Liver (tissue), 3 donors: Measurements from ENCODE around the gene LYSMD3.

Source experiments
- EGR1 ChIP-seq, 2 donors: IDR thresholded peaks; 2 replicates each; pipeline ENCODE4 v1.6.1; 2016 to 2018; ENCODE audit warnings: antibody characterized with exemption in 2 of 2, low read depth in 2 of 2
- GABPA ChIP-seq, 2 donors: IDR thresholded peaks in 1 of 2; conservative IDR thresholded peaks in 1 of 2; 2 replicates each; pipeline ENCODE4 v1.6.1; 2016; ENCODE audit warnings: antibody characterized with exemption in 2 of 2, mild to moderate bottlenecking in 1 of 2, moderate library complexity in 1 of 2
- JUND ChIP-seq, 2 donors: IDR thresholded peaks; 2 replicates each; pipeline ENCODE4 v1.6.1; 2016; ENCODE audit warnings: antibody characterized with exemption in 2 of 2
- RAD21 ChIP-seq, 2 donors: IDR thresholded peaks; 2 replicates each; pipeline ENCODE4 v1.6.1; 2016; ENCODE audit warnings: antibody characterized with exemption in 2 of 2, mild to moderate bottlenecking in 2 of 2
- YY1 ChIP-seq: IDR thresholded peaks from 2 replicates; pipeline ENCODE4 v1.6.1; 2016; ENCODE audit warnings: antibody characterized with exemption, mild to moderate bottlenecking
- TF ChIP-seq, protein P1 (sequence below): IDR thresholded peaks from 2 replicates; pipeline ENCODE4 v1.6.1; 2016; ENCODE audit warnings: antibody characterized with exemption
- TF ChIP-seq, protein P2 (sequence below): IDR thresholded peaks from 2 replicates; pipeline ENCODE4 v1.6.1; 2016; ENCODE audit warnings: antibody characterized with exemption, mild to moderate bottlenecking
- TF ChIP-seq, protein P3 (sequence below): fragments of 150-350 bp; IDR thresholded peaks from 2 replicates; pipeline ENCODE4 v1.5.1; 2017; ENCODE audit warnings: improper control_type of control experiment, low read depth, low read length; ENCODE audit not compliant: missing input control
- TF ChIP-seq, protein P4 (sequence below): IDR thresholded peaks from 2 replicates; pipeline ENCODE4 v1.6.1; 2016; ENCODE audit warnings: antibody characterized with exemption
- TF ChIP-seq, protein P5 (sequence below): IDR thresholded peaks from 2 replicates; pipeline ENCODE4 v1.6.1; 2016; ENCODE audit warnings: antibody characterized with exemption
- donor health status: healthy.
- donor health status: healthy.

DNA sequence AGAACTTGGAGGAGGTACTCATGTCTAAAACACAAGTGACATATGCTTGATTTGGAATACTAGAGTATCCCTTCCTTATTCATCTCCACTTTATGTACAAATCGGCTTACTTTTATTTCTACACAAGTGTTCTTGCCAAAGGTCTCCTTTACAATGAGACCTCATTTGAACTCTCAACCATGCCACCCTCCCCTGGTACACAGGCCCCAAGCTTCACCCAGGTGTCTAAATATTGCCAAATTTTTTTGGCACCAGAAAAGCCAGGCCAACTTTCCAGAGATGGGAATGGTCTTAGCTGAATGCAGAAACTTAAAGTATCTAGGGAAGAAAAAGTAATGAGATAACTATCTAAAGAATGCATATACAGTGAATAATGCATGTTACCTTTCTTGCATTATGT is 18.9 kb downstream of the LYSMD3 start:
- TF ChIP-seq, protein P1, sequence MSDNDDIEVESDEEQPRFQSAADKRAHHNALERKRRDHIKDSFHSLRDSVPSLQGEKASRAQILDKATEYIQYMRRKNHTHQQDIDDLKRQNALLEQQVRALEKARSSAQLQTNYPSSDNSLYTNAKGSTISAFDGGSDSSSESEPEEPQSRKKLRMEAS: no peak
- TF ChIP-seq, protein P2, sequence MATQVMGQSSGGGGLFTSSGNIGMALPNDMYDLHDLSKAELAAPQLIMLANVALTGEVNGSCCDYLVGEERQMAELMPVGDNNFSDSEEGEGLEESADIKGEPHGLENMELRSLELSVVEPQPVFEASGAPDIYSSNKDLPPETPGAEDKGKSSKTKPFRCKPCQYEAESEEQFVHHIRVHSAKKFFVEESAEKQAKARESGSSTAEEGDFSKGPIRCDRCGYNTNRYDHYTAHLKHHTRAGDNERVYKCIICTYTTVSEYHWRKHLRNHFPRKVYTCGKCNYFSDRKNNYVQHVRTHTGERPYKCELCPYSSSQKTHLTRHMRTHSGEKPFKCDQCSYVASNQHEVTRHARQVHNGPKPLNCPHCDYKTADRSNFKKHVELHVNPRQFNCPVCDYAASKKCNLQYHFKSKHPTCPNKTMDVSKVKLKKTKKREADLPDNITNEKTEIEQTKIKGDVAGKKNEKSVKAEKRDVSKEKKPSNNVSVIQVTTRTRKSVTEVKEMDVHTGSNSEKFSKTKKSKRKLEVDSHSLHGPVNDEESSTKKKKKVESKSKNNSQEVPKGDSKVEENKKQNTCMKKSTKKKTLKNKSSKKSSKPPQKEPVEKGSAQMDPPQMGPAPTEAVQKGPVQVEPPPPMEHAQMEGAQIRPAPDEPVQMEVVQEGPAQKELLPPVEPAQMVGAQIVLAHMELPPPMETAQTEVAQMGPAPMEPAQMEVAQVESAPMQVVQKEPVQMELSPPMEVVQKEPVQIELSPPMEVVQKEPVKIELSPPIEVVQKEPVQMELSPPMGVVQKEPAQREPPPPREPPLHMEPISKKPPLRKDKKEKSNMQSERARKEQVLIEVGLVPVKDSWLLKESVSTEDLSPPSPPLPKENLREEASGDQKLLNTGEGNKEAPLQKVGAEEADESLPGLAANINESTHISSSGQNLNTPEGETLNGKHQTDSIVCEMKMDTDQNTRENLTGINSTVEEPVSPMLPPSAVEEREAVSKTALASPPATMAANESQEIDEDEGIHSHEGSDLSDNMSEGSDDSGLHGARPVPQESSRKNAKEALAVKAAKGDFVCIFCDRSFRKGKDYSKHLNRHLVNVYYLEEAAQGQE: no peak
- TF ChIP-seq, protein P3, sequence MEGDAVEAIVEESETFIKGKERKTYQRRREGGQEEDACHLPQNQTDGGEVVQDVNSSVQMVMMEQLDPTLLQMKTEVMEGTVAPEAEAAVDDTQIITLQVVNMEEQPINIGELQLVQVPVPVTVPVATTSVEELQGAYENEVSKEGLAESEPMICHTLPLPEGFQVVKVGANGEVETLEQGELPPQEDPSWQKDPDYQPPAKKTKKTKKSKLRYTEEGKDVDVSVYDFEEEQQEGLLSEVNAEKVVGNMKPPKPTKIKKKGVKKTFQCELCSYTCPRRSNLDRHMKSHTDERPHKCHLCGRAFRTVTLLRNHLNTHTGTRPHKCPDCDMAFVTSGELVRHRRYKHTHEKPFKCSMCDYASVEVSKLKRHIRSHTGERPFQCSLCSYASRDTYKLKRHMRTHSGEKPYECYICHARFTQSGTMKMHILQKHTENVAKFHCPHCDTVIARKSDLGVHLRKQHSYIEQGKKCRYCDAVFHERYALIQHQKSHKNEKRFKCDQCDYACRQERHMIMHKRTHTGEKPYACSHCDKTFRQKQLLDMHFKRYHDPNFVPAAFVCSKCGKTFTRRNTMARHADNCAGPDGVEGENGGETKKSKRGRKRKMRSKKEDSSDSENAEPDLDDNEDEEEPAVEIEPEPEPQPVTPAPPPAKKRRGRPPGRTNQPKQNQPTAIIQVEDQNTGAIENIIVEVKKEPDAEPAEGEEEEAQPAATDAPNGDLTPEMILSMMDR: no peak
- TF ChIP-seq YY1: no peak
- TF ChIP-seq, protein P4, sequence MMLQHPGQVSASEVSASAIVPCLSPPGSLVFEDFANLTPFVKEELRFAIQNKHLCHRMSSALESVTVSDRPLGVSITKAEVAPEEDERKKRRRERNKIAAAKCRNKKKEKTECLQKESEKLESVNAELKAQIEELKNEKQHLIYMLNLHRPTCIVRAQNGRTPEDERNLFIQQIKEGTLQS: no peak
- TF ChIP-seq, protein P5, sequence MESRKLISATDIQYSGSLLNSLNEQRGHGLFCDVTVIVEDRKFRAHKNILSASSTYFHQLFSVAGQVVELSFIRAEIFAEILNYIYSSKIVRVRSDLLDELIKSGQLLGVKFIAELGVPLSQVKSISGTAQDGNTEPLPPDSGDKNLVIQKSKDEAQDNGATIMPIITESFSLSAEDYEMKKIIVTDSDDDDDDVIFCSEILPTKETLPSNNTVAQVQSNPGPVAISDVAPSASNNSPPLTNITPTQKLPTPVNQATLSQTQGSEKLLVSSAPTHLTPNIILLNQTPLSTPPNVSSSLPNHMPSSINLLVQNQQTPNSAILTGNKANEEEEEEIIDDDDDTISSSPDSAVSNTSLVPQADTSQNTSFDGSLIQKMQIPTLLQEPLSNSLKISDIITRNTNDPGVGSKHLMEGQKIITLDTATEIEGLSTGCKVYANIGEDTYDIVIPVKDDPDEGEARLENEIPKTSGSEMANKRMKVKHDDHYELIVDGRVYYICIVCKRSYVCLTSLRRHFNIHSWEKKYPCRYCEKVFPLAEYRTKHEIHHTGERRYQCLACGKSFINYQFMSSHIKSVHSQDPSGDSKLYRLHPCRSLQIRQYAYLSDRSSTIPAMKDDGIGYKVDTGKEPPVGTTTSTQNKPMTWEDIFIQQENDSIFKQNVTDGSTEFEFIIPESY: no peak
- TF ChIP-seq RAD21 (IDR thresholded peaks at IDR 0.05): no peak
- no peak for TF ChIP-seq JUND (IDR thresholded peaks at IDR 0.05)
- TF ChIP-seq GABPA (IDR thresholded peaks at IDR 0.05 in 1 of 2, conservative IDR thresholded peaks at IDR 0.05 in 1 of 2): no peak
- no peak for TF ChIP-seq EGR1 (IDR thresholded peaks at IDR 0.05; ENCODE audit: low read depth in 2 of 2)
